Activated naive CD4-positive, alpha-beta T cell (primary cell): Measurements from ENCODE around the gene GALNT16.
"Not testable (repeated sequence)": the region's sequence is repeated elsewhere in the genome, so short reads cannot be mapped to it uniquely, and the experiment has no call there.

Source experiments
- DNase-seq, 4 experiments: peaks; one replicate each; lab custom pipeline; 2025; lab: John Stamatoyannopoulos, UW

The GALNT16 gene

GRCh38 chr14:69285661-69286255 lies 25.8 kb downstream of the GALNT16 start:
- no peak for DNase-seq

GRCh38 chr14:69287098-69288010 lies 27.4 kb downstream of the GALNT16 start:
- DNase-seq = no peak

GRCh38 chr14:69288011-69288771 lies 28.2 kb downstream of the GALNT16 start:
- no peak for DNase-seq

- DNase-seq = no peak
Observed at GRCh38 chr14:69288956-69289705, 29.2 kb downstream of the GALNT16 start.

GRCh38 chr14:69289811-69290520 lies 30.0 kb downstream of the GALNT16 start:
- DNase-seq = no peak

GRCh38 chr14:69290881-69291280 lies 30.9 kb downstream of the GALNT16 start:
- not testable (repeated sequence) for DNase-seq

- DNase-seq = no peak
Observed at GRCh38 chr14:69291396-69291795, 31.4 kb downstream of the GALNT16 start.

GRCh38 chr14:69291891-69292561 lies 32.1 kb downstream of the GALNT16 start:
- no peak for DNase-seq

GRCh38 chr14:69298131-69299071 lies 38.4 kb downstream of the GALNT16 start:
- no peak for DNase-seq

- no peak for DNase-seq
Observed at GRCh38 chr14:69299286-69300035, 39.5 kb downstream of the GALNT16 start.

GRCh38 chr14:69300601-69301221 lies 40.8 kb downstream of the GALNT16 start:
- DNase-seq = no peak

- no peak for DNase-seq
Observed at GRCh38 chr14:69303086-69303485, 43.1 kb downstream of the GALNT16 start.

GRCh38 chr14:69312608-69313007 lies 52.6 kb downstream of the GALNT16 start:
- DNase-seq = no peak

GRCh38 chr14:69313176-69313575 lies 53.2 kb downstream of the GALNT16 start:
- no peak for DNase-seq

GRCh38 chr14:69314327-69314726 lies 54.4 kb downstream of the GALNT16 start:
- no peak for DNase-seq

- no peak for DNase-seq
Observed at GRCh38 chr14:69315301-69315700, 55.3 kb downstream of the GALNT16 start.

- no peak for DNase-seq
Observed at GRCh38 chr14:69316449-69317101, 56.6 kb downstream of the GALNT16 start.
